Inferior parietal cortex (tissue), 1 donor: ENCODE measurements around the gene LRRC2.
"Not testable (repeated sequence)": the region's sequence is repeated elsewhere in the genome, so short reads cannot be mapped to it uniquely, and the experiment has no call there.

ENCODE experiments used
- DNase-seq: peaks from one replicate; pipeline ENCODE4 v3.0.0-alpha.2; 2016; ENCODE audit errors: extremely low spot score

The LRRC2 gene

GRCh38 chr3:46566040-46566641 lies at the start of gene LRRC2:
LRRC2 (minus strand) TSS chr3:46566302; CDS start chr3:46551591, 14,711 bp downstream.
- DNase-seq, result peak; percentile 40

GRCh38 chr3:46615050-46615775 lies 49.1 kb upstream of the LRRC2 start:
- DNase-seq, result no peak

DNA sequence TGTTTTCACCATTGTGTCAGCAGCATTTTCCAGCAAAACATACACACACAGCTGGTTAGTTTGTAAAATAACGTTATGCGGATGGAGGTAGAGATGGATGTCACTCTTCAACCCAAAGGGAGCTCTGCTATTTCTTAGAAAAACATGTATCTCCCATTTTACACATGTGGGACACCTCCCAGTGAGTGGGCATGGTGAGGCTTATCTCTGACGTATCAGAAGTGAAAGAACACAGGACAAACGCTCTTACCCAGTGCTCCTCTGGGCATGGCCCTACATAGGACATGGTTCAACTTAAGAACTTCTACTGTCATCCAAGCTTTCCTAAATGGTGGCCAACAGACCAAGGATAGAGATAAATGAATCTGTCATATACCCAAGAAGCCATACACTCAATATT lies 48.3 kb upstream of the LRRC2 start:
- DNase-seq, result no peak

GRCh38 chr3:46613313-46614005 lies 47.4 kb upstream of the LRRC2 start:
- DNase-seq, result no peak

DNA sequence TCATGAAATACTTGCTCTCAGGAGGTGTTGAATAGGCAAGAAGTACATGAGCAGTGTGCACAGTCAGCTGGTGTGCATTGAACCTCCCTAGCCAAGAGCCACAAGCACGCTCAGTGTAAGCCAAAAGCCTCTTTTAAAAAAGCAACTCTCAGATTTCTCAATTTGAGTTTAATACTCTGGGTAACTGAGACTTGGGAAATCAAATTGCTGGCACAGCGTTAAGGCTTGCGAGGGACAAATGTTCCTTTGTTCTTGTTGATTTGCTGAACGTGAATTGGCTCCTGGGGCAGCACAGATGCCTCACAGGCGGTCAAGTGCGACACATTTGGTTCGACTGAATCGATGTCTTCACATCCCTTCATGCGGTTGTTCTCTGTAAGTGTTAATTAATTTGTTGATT lies 46.2 kb upstream of the LRRC2 start, which contains the start of gene FAM240A:
FAM240A (plus strand) TSS at position 202 of the 400 bp plus-strand sequence; CDS start at position 361, 159 bp downstream.
- DNase-seq, result peak; percentile 27

- no peak for DNase-seq
Measured at GRCh38 chr3:46609944-46610722, 44.0 kb upstream of the LRRC2 start.

DNA sequence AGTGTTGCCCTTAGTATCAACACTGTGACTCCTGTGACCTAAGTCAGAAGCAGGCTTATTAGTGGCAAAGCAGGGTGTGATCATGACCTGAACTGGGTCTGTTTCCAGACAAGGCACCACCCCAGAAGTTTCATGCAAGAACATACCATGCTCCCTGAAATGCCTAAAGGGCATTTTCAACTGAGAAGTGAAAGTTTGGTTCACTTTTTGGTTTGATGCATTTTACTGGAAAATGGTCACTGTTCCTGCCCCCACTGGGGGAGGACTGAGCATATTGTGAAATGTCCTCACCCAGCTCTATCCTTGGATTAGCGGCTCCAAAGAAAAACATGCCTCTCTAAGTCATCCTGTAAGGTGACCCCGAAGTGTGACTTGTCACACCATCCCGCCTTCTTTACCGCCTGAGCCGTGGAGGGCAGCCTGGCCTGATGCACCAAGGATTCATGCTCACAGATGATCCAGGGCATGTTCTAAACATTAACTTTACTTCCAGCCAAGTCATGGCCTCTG lies 43.2 kb upstream of the LRRC2 start:
- no peak for DNase-seq

- no peak for DNase-seq
Measured at GRCh38 chr3:46607603-46608028, 41.5 kb upstream of the LRRC2 start.

GRCh38 chr3:46604127-46604526 lies 38.0 kb upstream of the LRRC2 start:
- DNase-seq, result no peak

DNA sequence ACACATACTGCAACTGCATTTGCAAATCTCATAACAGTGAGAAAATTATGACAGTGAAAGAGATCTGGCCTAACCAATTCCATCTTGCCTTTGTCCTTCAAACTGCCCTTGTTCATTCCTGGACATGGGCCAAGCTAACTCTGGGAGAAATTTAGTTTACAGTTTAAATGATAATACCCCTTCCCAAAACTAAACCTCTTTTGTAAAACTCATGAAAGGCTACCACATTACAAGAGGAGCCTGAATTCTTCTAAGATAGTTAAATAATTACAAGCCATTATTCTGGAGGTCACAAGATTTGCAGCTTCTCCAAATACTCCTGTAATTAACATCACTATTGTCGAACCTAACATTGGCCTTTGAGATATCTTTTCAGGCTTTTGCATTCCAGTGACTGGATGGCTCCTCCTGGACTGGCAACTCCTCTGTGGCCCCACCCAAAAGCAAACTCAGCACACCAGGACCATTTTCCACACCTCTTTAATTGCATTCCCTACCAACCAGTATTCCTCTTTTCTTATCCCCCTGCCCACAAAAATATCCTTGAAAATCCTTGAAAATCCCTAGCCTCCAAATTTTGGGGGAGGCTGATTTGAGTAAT lies 37.4 kb upstream of the LRRC2 start:
- no peak for DNase-seq

DNA sequence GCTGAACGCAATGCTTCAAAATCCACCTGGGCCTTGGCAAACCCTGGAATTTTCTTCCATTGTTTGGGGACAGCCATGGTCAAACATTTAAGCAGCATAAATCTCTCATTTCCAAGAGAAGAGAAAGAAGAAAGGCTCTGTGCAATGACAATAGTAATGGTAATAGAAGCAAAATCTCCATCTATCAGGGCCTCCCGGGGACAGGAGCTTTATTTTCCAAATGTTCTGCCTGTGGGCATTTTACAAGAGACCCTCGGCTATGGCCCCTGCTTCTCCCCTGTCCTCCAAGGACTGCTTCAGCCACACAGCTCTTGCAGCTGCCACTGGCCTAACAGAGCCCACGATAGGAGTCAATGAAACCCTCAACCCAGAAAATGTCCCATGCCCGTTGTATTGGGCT lies 33.5 kb upstream of the LRRC2 start:
- no peak for DNase-seq

- no peak for DNase-seq
Measured at GRCh38 chr3:46595819-46596314, 29.8 kb upstream of the LRRC2 start.

- no peak for DNase-seq
Measured at GRCh38 chr3:46594723-46595122, 28.6 kb upstream of the LRRC2 start.

DNA sequence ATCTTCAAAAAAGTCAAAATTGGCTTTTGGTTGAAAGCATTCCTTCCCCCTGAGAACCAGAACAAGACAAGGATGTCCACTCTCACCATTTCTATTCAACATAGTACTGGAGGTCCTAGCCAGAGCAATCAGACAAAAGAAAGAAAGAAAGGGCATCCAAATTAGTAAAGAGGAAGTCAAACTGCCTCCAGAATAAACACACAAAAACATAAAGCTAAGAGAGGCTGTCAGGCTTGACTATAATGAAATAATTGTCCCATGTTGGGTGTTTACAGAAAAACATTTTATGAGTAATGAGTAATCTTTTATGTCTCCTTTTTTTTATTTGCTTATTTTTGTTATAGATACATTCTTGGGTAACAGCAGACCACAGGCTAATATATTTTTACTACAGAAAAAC lies 27.9 kb upstream of the LRRC2 start:
- DNase-seq, result no peak

DNA sequence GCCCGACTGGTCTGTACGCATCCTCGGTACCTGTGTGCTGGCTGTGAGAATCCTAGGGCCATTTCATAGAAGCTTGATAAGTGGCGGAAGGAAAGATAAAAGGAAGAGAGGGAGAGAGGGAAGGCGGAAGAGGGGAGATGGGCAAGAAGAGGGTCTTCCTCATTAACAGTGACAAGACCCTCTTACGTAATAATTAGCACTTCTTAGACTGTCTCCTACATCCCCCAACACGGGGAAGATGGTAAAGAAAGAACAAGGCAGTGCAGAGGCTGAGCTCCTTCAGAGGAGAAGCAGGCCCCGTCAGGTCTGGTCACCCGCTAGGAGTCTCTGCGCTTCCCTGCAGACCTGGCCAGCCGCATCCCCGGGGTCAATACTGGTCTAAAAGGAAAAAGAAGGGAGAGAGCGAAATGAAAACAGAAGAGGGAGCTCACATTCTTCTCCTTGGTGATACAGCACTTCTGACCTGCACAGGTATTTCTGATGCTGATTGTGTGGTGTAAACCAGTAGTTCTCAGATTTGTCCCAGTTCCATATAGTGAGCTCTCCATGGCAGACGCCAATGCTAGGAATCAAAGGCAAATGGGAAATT lies 27.3 kb upstream of the LRRC2 start:
- DNase-seq, result no peak

DNA sequence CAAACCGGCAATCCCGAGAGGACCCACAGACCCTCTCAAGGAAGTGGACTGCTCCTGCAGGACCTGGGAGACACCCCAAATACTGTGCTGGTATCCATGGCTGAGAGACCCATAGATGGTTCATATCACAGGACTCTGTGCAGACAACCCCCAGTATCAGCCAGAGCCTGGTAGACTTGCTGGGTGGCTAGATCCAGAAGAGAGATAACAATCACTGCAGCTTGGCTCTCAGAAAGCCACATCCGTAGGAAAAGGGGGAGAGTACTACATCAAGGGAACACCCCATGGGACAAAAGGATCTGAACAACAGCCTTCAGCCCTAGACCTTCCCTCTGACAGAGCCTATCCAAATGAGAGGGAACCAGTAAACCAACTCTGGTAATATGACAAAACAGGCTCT lies 21.2 kb upstream of the LRRC2 start:
- DNase-seq, result not testable (repeated sequence)

DNA sequence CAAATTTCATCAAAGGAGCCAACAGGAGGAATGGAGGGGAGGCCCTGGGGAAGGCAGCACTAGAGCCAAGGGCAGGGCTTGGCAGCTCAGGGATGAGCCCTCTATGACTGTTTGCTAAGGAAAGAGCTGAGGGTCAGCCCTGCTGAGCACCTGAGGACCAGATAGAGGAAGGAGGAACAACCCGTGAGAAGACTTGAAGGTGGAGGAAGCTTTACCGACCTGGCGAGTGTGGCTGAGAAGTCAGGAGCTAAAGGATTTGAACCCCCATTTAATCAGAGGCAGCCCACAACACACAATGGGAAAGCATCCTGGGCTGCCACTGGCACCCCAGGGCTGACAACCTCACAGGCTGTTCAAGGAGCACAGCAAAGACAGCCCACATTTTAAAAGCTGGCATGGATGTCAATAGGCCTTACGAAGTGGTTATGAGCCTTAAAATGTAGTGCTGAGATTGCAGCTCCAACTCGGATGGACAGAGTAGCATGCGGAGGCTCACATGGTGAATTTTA lies 20.7 kb upstream of the LRRC2 start:
- no peak for DNase-seq

DNA sequence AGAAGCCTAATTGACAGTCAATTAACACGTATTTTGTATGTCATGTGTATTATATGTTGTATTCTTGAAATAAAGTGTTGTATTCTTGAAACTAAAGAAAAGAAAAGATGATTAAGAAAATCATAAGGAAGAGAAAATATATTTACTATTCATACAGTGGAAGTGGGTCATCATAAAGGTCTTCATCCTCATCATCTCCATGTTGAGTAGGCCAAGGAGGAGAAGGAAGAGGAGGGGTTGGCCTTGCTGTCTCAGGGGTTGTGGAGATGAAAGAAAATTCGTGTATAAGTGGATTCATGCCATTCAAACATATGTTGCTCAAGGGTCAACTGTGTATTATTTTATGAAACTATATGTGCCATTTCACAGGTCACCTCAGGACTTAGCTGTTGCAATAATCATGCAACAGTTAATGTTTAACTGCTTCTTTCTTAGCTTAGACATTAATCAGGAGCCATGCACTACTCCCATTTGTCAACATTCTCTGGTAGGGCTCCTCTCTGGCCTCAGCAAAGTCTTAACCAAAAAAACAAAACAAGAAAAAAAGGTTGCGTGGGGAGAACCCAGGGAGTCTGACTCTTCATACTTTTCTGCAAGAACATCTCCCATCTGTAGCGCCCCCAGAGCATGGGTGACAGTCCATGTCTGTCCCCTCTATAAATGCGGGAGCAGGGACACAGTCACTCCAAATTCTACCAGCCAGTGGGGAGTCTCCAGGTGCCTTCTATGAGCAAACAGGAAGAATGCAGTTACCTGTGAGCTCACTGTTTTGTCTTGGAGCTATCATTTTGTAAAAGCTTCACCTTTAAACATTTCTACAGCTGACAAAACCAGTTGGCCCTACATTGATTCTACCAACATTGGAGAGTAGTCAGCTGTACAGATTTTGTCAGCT lies 19.9 kb upstream of the LRRC2 start:
- DNase-seq, result no peak
